ENCODE data around the gene FAM83C. TPM values are rescaled to one million over a fixed set of nuclear protein-coding genes. Genes with fewer than 3 reads are reported as not detected.

Gene FAM83C
- total RNA-seq, 1 experiment from 2014 or later, result not detected

DNA sequence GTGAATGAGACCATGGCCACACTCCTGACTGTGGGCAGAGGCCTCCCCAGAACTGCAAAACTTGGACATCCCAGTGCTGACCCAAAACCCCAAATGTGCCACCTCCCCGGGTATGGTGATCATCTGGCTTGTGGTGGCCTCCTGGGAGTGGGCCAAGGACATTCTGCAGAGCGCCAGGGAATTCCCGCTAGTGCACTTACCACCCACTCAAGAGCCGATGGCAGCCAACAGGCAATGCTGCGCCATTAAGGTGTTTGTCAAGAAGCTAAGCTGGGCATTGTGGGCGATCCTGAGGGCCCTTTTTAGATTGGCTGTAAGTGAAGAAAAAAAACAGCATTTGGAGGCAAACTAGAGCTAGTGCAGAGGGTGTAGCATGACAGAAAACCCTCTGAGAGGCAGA is 56.3 kb downstream of the FAM83C start (continued):
- TF ChIP-seq USF2 (CRISPR knock-in tag; IDR thresholded peaks at IDR 0.05) (no peak), HMGXB4 (CRISPR knock-in tag; IDR thresholded peaks at IDR 0.05) (no peak), ZNF671 (CRISPR knock-in tag; IDR thresholded peaks at IDR 0.05) (no peak), NFATC4 (CRISPR knock-in tag; IDR thresholded peaks at IDR 0.05) (no peak)

Other genes starting within 250 kb of the FAM83C start
- gene TRPC4AP, start 199.6 kb downstream of the FAM83C start, total RNA-seq (2021), result 62.7 to 73.8 TPM (median 68.0 TPM) in 3 replicates
- 22.7 to 24.2 TPM (median 24.0 TPM) in 3 replicates for gene EDEM2, start 145.1 kb downstream of the FAM83C start, total RNA-seq (2021)
- 20.5 to 29.7 TPM (median 22.2 TPM) in 3 replicates for gene PROCR, start 120.4 kb downstream of the FAM83C start, total RNA-seq (2021)
- gene MMP24, start 65.7 kb downstream of the FAM83C start, total RNA-seq (2021), result 6.6 to 16.8 TPM (median 7.2 TPM) in 3 replicates
- gene MMP24OS, start 14.3 kb downstream of the FAM83C start, total RNA-seq (2021), result 44.0 to 50.6 TPM (median 44.9 TPM) in 3 replicates
- gene EIF6, start 7.7 kb downstream of the FAM83C start, total RNA-seq (2021), result 130 to 157 TPM (median 133 TPM) in 3 replicates
- 73.5 to 76.8 TPM (median 75.9 TPM) in 3 replicates for gene UQCC1, start 119.5 kb upstream of the FAM83C start, total RNA-seq (2021)
- 0.07 TPM in 1 of 3 replicates, not detected in the others for gene GDF5, start 145.8 kb upstream of the FAM83C start, total RNA-seq (2021)
- 63.1 to 66.9 TPM (median 65.8 TPM) in 3 replicates for gene CEP250, start 163.2 kb upstream of the FAM83C start, total RNA-seq (2021)
- gene C20orf173, start 237.2 kb upstream of the FAM83C start, total RNA-seq (2021), result not detected in 3 replicates
- gene ERGIC3, start 249.7 kb upstream of the FAM83C start, total RNA-seq (2021), result 168 to 181 TPM (median 179 TPM) in 3 replicates